ENCODE measurements around the gene PLN.

PLN gene

GRCh38 chr6:118546164-118546879 lies 1.8 kb upstream of the PLN start:
- no peak overlapping the region for H3K4me3 ChIP-seq (ENCODE audit: control insufficient read depth, low read depth, low read length)
- DNase-seq (ENCODE audit: low read depth), result no peak
- TF ChIP-seq, protein P1, sequence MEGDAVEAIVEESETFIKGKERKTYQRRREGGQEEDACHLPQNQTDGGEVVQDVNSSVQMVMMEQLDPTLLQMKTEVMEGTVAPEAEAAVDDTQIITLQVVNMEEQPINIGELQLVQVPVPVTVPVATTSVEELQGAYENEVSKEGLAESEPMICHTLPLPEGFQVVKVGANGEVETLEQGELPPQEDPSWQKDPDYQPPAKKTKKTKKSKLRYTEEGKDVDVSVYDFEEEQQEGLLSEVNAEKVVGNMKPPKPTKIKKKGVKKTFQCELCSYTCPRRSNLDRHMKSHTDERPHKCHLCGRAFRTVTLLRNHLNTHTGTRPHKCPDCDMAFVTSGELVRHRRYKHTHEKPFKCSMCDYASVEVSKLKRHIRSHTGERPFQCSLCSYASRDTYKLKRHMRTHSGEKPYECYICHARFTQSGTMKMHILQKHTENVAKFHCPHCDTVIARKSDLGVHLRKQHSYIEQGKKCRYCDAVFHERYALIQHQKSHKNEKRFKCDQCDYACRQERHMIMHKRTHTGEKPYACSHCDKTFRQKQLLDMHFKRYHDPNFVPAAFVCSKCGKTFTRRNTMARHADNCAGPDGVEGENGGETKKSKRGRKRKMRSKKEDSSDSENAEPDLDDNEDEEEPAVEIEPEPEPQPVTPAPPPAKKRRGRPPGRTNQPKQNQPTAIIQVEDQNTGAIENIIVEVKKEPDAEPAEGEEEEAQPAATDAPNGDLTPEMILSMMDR (IDR thresholded peaks at IDR 0.05; ENCODE audit: control insufficient read depth, insufficient read depth, low read depth, low read length, missing control alignments), result no peak

DNA sequence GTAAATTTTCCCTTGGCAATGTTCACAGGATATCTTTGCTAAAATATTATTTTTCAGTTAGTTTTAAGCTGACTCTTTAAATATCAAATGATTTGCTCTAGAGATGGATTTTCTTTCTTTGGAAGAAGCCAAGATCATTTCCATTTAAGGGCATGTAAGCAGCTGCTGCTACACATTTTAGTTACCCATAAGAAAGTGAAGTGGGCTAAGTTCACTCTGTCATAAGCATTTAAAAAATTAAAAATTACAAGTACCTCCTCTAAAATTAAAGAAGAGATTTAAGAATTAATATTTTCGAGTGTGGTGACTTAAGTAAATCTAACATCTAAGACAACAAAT lies 1.2 kb upstream of the PLN start:
- no peak for DNase-seq (ENCODE audit: low read depth)
- TF ChIP-seq, protein P1 (IDR thresholded peaks at IDR 0.05; ENCODE audit: control insufficient read depth, insufficient read depth, low read depth, low read length, missing control alignments), result no peak
- no peak overlapping the region for H3K4me3 ChIP-seq (ENCODE audit: control insufficient read depth, low read depth, low read length)

DNA sequence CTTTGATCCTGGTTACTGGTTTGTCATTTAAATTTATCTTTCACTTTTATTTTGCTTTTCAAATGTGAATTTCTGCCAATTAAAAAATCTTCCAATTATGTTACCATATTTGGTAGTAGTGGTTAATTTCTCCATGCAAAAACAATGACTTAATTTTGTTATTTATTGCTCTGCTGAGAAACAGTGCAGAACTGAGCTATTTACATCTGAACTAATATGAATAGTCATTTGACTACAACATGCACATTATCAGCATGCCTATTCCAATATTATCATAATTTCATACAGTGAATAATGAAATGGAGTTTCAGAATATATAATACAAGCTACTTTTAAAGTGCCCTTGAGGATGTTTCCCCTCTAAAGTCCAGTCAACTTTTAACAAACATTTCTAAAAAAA lies 517 bp downstream of the PLN start:
- no peak for DNase-seq (ENCODE audit: low read depth)
- TF ChIP-seq, protein P1 (IDR thresholded peaks at IDR 0.05; ENCODE audit: control insufficient read depth, insufficient read depth, low read depth, low read length, missing control alignments), result no peak
- H3K4me3 ChIP-seq (ENCODE audit: control insufficient read depth, low read depth, low read length), result no peak overlapping the region

DNA sequence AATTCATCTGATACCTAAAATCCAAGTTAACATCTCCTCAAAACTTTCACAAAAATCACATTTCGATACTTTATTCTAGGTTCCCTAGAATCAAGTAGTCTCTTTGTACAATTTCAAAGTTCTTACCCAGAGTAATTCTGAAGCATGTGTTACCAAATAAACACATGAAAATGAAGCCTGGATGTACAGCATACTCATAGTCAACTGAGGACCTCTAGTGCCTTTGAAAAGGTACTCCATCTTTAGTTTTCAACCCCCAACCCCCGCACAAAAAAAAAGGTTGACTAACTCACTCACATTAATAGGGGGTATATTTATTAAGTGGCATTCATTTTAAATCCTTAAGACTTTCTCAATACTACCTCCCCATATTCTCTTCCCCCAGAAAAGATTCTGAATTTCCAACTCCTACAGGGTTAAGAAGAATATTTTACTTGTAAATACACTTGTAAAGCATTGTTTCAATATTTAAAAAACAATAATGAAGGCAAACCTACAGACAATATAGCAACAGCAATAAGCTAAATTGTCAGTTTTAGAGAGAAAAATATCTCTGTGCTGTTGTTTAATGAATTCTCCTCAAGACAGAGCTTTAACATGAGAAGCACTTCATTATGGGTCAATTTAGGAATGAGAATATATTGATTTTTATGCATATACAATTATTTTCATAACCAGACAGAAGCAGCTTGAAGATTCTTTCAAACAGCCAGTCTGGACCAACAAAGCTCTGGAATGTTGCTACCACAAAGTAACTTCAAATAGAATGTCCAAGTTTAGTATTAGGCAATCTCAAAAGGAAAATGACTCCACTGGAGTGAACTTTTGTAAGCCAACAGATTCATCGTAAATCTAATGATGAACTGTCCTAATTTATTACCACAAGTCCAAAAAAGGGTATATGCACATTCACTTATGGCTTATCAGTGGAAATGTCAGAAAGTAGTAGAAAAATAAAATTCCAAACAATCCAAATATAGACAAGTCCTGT lies 3.3 kb downstream of the PLN start:
- DNase-seq (ENCODE audit: low read depth), result peak; percentile 45
- no peak overlapping the region for H3K4me3 ChIP-seq (ENCODE audit: control insufficient read depth, low read depth, low read length)
- TF ChIP-seq, protein P1 (IDR thresholded peaks at IDR 0.05; ENCODE audit: control insufficient read depth, insufficient read depth, low read depth, low read length, missing control alignments), result peak; percentile 67

DNA sequence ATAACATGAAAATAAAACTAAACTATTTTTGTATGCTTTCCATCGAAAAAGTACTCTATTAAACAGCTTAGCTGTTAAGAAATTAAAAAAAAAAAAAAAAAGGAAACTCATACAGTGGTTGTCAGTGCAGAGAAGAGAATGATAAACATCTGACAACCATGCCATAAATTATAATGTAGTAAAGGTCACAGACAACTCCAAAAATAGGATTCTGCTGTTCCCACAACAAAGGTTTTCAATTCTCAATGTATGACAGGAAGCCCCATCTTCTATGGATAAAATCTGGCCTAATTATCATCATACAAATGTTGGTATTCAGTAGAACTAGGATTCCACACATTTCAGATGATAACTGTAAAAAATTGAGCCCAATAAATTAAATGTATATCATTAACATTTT lies 5.0 kb downstream of the PLN start:
- TF ChIP-seq, protein P1 (IDR thresholded peaks at IDR 0.05; ENCODE audit: control insufficient read depth, insufficient read depth, low read depth, low read length, missing control alignments), result no peak
- H3K4me3 ChIP-seq (ENCODE audit: control insufficient read depth, low read depth, low read length), result no peak overlapping the region
- no peak for DNase-seq (ENCODE audit: low read depth)

GRCh38 chr6:118554698-118555097 lies 6.6 kb downstream of the PLN start:
- no peak for DNase-seq (ENCODE audit: low read depth)
- TF ChIP-seq, protein P1 (IDR thresholded peaks at IDR 0.05; ENCODE audit: control insufficient read depth, insufficient read depth, low read depth, low read length, missing control alignments), result no peak
- H3K4me3 ChIP-seq (ENCODE audit: control insufficient read depth, low read depth, low read length), result no peak overlapping the region
